Stimulated activated CD8-positive, alpha-beta memory T cell treated with anti-CD3 and anti-CD28 coated beads, Interleukin-7, amount 100 ng/mL, for 24 hours (primary cell): ENCODE results near the gene SLC6A17.

Experiments used
- DNase-seq: peaks from one replicate; pipeline ENCODE4 v3.0.0-alpha.2; 2020; ENCODE audit warnings: low read depth

SLC6A17 gene

DNA sequence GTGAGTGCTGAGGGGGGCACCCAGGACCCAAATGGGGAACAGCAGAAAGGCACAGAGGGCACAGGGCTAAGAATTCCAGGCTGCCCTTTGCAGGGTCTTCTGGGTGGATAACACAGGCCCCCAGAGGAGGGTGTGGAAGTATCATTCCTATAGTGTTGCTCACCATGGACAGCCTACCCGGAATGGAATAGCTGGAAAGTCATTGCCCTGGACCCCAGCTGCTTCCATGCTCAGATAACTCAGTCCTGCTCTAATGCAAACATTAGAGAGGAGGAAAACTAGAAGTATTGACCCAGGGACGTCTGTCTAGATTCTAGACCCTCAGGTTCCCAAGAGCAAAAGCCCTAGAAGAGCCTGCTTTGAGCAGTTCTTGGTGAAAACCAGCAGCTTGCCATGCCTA lies 24.7 kb downstream of the SLC6A17 start:
- DNase-seq, result no peak

DNA sequence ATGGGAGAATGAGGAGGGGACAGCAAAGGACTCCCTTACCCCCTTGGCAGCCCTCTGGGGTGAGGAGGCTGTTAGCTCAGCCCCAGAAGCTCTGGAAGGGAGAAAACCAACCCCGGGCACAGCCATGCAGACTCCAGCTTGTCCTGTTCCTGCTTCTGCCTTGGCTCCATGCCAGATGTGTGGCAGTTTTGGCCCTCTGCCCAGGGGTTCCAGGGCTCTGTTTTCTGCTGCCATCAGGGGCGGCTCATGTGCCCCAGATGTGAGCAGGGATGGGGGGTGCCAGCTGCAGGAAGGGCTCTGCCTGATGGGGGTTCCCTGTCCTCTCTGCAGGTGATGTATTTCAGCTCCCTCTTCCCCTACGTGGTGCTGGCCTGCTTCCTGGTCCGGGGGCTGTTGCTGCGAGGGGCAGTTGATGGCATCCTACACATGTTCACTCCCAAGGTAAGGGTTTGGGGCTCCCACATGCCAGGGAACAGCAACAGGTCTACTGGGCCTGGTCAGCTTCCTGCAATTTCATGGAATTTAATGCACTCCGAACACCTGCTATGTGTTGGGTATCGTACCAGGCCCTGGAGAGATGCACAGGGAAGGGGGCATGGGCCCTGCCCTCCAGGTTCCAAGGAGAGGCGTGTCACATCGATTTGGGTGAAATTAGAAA lies 26.1 kb downstream of the SLC6A17 start:
- DNase-seq, result no peak

DNA sequence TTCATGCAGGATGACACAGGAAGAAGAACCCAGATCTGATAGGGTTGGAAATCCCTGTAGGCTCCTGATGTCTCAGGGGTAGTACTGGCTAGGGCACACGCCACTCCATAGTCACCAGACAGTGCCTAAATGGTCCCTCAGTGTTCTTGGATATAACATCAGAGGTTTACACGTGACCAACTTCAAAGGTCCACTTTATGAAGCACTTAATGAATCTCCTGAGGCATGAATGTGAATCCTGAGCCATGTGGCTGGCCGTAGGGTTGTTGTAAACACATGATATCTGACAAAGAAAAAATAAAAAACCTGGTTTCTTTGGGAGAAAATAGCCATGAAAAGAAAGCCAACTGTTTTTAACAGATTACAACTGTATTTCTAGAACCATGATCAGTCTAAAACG lies 27.5 kb downstream of the SLC6A17 start:
- no peak for DNase-seq

DNA sequence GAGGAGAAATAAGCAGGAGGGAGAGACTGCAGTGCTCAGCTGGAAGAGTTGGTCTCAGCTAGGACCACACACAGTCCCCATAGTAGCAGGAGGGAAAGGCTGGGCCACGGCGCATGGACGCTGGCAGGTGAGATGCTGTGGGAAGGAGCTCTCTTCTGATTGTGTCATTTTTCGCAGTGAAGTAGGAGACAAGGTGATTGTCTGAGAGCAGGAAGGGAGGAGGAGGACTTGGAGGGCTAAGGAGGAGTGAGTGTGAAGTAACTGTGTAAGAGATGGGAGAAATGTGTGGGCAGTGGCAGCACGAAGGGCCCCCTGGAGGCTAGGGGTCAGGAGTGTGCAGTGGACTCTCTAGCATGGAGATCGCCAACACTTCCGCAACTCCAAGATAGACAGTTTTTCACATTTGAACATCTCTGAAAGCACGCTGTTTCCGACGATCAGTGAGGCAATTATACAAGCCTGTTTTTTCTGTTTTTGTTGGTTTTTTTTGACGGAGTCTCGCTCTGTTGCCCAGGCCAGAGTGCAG lies 33.4 kb downstream of the SLC6A17 start:
- no peak for DNase-seq

DNA sequence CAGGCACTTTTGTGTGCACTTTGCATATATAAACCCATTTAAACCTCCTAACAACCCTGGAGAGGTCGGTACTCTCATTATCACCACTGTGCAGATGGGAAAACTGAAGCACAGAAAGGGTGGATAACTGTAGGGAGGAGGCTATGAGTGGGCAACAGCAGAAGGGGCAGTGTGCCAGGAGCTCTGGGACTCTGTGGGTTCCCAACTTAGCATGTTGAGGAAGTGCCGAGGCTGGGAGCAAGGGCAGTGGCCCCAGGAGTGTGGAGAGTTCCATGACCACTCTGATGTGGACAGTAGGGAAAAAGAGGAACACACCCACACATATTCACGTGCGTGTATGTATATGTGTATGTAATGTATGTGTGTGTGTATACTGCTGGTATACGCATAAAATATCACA lies 34.2 kb downstream of the SLC6A17 start:
- DNase-seq, result no peak

DNA sequence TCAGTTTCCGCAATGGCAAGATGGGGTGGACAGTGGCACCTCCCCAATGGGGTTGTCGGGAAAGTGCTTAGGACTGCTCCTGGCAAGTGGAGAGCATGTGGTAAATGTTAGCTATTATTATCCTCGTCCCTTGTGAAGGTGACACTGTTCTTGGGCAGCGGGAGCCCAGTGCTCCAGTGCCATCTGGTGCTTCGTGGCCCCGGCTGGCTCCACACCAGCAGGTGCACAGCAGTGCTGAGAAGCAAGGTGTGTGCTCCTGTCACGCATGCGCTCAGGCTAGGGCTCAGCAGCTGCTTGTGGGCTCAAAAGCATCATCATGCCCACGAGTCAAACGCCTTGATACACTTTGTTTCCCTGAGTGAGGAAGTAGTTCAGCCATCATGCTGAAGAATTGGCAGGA lies 34.9 kb downstream of the SLC6A17 start:
- no peak for DNase-seq

DNA sequence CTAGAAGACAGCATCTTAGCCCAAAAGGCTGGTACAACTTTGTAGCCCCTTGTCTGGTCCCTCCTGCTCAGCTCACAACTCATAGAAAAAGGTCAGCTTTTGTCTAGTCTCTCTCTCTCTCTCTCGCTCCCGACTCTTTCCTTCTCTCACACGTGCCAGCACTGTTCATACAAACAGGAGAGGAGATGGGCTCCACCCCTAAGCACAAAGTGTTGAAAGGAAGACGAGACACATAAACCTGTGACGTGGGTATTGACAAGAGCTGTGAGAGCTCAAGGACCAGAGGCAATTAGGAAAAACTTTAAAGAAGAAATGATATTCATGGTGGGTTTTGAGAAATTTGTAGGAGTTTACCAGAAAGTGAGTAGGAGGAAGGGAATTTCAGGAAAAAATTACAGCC lies 36.3 kb downstream of the SLC6A17 start:
- no peak for DNase-seq

DNA sequence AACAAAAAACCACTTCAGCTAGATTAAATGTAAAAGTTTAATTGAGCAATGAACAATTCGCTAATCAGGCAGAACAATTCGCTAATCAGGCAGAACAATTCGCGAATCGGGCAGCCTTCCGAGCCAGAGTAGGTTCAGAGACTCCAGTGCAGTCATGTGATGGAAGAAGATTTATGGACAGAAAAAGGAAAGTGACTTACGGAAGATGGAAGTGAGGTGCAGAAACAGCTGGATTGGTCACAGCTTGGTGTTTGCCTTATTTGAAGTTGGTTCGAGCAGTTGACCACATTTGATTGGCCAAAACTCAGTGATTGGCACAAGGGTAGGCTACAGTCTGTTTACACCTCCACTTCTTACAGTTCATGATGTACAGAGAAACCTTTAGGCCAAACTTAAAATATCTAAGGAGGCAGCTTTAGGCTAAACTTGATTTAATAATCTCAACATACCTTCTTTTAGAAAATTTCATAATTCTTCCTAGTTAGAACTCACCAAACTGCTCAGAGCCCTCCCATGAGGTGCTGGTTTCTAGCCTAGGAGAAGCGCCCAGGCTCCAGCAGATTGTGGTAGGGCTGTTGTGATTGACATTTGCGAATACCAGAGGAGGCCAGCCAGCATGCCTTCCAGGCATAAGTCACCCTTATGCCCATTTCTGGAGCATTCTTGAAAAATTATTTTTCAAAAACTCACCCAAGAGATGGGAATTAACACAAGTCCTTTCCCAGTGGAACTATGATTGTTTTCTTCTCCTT lies 37.0 kb downstream of the SLC6A17 start:
- no peak for DNase-seq

GRCh38 chr1:110188035-110188618 lies 37.8 kb downstream of the SLC6A17 start:
- no peak for DNase-seq

GRCh38 chr1:110189181-110189580 lies 38.9 kb downstream of the SLC6A17 start:
- DNase-seq, result no peak

GRCh38 chr1:110190282-110190929 lies 40.1 kb downstream of the SLC6A17 start:
- no peak for DNase-seq

DNA sequence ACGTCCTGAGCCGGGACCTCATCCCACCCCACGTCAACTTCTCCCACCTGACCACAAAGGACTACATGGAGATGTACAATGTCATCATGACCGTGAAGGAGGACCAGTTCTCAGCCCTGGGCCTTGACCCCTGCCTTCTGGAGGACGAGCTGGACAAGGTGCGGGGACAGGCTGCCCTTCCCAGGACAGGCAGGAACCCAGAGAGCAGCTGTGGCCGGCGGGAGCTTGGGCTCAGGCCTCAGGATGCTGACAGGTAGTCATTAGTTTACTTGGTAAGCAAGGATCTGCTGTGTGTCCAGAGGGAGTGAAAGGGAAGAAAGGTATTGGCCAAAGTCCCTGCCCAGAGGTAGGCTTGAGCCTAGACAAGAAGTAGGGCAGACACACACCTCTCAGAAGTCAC lies 42.2 kb downstream of the SLC6A17 start:
- DNase-seq, result no peak

DNA sequence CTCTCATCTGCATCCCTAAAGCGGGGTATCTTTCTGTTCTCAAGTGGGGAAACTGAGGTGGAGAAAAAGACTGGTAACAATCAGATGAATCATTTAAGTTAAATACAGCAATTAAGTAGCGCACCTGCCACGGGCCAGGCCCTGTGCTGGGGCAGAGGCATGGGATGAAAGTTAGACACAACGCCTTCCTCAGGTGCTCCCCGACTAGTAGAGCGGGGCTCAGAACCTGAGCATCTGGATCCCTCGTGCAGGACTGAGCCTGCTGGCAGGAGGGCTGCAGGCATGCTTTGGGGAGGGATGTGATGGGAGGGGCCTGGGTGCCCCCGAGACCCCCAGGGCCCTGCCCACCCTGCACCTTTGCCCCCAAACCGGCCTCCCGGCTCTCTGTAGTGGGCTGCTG lies 44.9 kb downstream of the SLC6A17 start:
- DNase-seq, result no peak

GRCh38 chr1:110196917-110197765 lies 46.8 kb downstream of the SLC6A17 start:
- no peak for DNase-seq

DNA sequence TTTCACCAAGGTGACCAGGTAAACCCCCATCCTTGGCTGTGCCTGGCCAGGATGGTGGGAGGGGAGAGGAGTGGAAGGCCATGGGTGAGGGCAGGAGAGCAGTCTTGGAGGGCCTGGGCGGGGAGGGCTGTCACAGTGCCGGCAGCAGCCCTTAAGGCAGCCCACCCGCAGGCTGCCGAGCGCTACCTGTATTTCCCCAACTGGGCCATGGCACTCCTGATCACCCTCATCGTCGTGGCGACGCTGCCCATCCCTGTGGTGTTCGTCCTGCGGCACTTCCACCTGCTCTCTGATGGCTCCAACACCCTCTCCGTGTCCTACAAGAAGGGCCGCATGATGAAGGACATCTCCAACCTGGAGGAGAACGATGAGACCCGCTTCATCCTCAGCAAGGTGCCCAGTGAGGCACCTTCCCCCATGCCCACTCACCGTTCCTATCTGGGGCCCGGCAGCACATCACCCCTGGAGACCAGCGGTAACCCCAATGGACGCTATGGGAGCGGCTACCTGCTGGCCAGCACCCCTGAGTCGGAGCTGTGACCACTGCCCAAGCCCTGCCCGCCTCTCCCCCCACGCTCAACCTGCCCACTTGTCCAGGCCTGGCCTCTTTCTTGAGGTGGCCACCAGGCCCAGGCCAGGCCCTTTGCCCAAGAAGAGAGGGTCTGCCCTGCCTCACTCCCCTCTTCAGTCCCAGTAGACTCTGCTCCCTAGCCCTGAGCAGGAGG lies 47.8 kb downstream of the SLC6A17 start:
- no peak for DNase-seq

DNA sequence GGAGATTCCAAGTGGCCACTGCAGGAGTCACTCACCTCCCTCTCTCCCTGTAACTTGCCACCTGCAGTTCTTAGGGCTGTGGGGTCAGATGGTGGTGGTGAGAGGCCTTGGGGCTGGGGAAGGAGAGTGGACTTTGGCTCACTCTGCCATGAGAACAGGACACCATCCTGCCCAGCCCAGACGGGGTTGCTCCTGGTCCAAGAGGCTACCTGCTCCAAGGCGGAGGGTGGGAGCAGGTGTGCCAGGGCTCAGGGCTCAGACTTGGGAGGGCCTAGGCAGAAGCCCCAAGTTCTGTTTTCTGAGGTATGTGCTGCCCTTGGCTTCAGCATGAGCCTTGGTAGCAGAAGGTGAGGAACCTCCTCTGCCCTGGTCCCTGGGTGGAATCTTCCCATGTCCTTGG lies 48.5 kb downstream of the SLC6A17 start:
- no peak for DNase-seq

GRCh38 chr1:110200190-110200589 lies 49.9 kb downstream of the SLC6A17 start:
- no peak for DNase-seq

DNA sequence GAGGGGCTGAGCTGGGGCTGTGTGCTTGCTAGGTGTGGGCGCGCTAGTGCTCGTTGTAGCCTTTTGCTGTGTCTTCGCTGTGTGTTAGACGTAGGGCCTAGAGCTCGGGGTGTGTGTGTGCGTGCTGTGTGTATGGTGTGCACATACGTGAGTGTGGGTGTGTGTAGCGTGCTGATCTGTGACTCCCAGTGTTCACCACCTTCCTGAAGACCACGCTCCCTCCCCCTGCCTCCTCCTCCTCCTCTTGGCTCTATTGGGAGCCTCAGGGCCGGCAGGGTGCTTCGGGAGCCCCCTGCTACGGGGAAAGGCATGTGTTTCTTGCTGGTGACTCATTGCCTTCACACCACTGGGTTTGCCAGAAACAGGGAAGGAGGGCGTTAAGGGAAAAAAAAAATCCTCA lies 50.4 kb downstream of the SLC6A17 start:
- DNase-seq, result no peak

- DNase-seq, result no peak
Measured at GRCh38 chr1:110201157-110201825, 51.0 kb downstream of the SLC6A17 start.

DNA sequence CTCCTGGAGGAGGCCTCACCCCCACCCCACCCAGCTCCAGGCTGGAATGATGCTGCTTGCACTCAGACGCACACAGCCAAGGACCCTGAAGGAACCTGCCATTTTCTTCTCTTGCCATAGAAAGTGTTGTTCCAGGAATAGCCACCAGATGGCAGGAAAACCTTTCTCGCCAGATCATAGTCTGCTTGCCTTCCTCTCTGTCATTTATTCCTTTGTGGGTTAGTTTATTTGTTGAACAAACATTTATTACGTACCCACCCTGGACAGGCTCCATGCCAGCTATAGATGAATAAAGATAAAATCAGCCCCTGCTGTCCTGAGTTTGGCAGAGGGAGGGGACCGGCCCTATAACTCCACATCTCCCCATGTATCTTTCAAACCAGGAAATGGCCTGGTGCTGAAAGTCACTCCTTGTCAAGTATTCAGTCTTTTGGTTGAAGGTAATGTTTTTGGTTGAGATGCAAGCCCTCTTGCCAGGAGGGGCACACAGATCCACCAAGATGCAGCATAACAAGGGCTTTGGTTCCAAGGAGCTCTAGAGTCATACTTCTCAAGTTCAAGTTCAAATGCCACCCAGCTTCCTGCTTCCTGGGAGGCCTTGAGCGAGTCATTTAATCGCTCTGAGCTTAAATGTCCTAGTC lies 52.8 kb downstream of the SLC6A17 start:
- DNase-seq, result peak; percentile 16
